Caco-2 (cell line): ENCODE results near the gene RFC4. TPM values are rescaled to one million over a fixed set of nuclear protein-coding genes. Genes with fewer than 3 reads are reported as not detected.

Experiments
- BruUV-seq: library from RNA; stranded (reverse); fragments of 400-500 nt; replicated peaks from 2 replicates; lab custom pipeline; 2021; lab: Mats Ljungman, UMichigan
- CTCF ChIA-PET: fragments of 300-600 bp; sonication (Branson Sonifier 250); formaldehyde crosslinking; loops from one replicate; lab custom pipeline; 2022; ENCODE audit warnings: antibody characterized with exemption; lab: Charles Lee
- POLR2A ChIA-PET: fragments of 300-600 bp; sonication (Branson Sonifier 250); formaldehyde crosslinking; loops from one replicate; lab custom pipeline; 2022; ENCODE audit warnings: antibody characterized with exemption; lab: Charles Lee
- DNase-seq, 2 experiments: peaks; one replicate each; pipeline versions ENCODE4 v3.0.0 to v3.0.0-alpha.2; 2020 to 2022
- H3K27me3 ChIP-seq: replicated peaks from 2 replicates; pipeline ENCODE4 v1.6.0; 2011; ENCODE audit warnings: low read length; ENCODE audit not compliant: control insufficient read depth, insufficient read depth
- H3K36me3 ChIP-seq: 2 replicates; pipeline ENCODE4 v1.5.1; 2011; ENCODE audit warnings: low read length; ENCODE audit not compliant: control insufficient read depth, insufficient read depth
- H3K4me1 ChIP-seq: fragments of 250-450 bp; sonication (Bioruptor Pico); 2 replicates; pipeline ENCODE4 v1.5.1; 2020; ENCODE audit warnings: mild to moderate bottlenecking
- H3K4me3 ChIP-seq: 2 replicates; pipeline ENCODE4 v1.5.1; 2011; ENCODE audit warnings: low read depth, mild to moderate bottlenecking, control low read depth, low read length
- H3K9me3 ChIP-seq: fragments of 250-450 bp; sonication (Bioruptor Pico); 2 replicates; pipeline ENCODE4 v1.5.1; 2020; ENCODE audit warnings: mild to moderate bottlenecking, moderate library complexity
- H3K27ac Mint-ChIP-seq: one replicate; pipeline ENCODE4 v1.8.0; 2022; ENCODE audit warnings: mixed read lengths; ENCODE audit not compliant: unreplicated experiment
- H3K27me3 Mint-ChIP-seq: one replicate; pipeline ENCODE4 v1.8.0; 2022; ENCODE audit warnings: mixed read lengths; ENCODE audit not compliant: insufficient read depth, unreplicated experiment
- H3K36me3 Mint-ChIP-seq: one replicate; pipeline ENCODE4 v1.8.0; 2022; ENCODE audit warnings: mild to moderate bottlenecking, mixed read lengths; ENCODE audit not compliant: insufficient read depth, unreplicated experiment
- H3K4me1 Mint-ChIP-seq: one replicate; pipeline ENCODE4 v1.8.0; 2022; ENCODE audit warnings: low read depth, mixed read lengths; ENCODE audit not compliant: unreplicated experiment
- H3K4me3 Mint-ChIP-seq: one replicate; pipeline ENCODE4 v1.8.0; 2022; ENCODE audit warnings: mild to moderate bottlenecking, moderate library complexity, mixed read lengths; ENCODE audit not compliant: unreplicated experiment
- H3K9me3 Mint-ChIP-seq: one replicate; pipeline ENCODE4 v1.8.0; 2022; ENCODE audit warnings: mixed read lengths; ENCODE audit not compliant: unreplicated experiment
- intact Hi-C: fragments of 100-400 bp; cut with micrococcal nuclease; formaldehyde crosslinking; loops from one replicate; pipeline ENCODE4 v1.10.0; 2022; ENCODE audit not compliant: unreplicated experiment
- total RNA-seq: library from RNA; stranded (reverse); gene quantifications from 2 replicates; pipeline ENCODE4 v1.2.3, GENCODE V29; 2022
- TF ChIP-seq, protein P1 (sequence below), 2 experiments: fragments of 200-600 bp in 1 of 2; IDR thresholded peaks; 1 replicate in 1 of 2; 2 replicates in 1 of 2; pipeline versions ENCODE4 v1.5.1 to v1.8.0; 2011 to 2022; ENCODE audit warnings: antibody characterized with exemption in 1 of 2, control low read depth in 1 of 2, inconsistent platforms in 1 of 2, low read depth in 1 of 2, low read length in 1 of 2, mild to moderate bottlenecking in 1 of 2, moderate library complexity in 1 of 2; ENCODE audit not compliant: insufficient read depth in 1 of 2, severe bottlenecking in 1 of 2, unreplicated experiment in 1 of 2

Gene RFC4
- total RNA-seq, 1 experiment from 2014 or later: 62.2 TPM

DNA sequence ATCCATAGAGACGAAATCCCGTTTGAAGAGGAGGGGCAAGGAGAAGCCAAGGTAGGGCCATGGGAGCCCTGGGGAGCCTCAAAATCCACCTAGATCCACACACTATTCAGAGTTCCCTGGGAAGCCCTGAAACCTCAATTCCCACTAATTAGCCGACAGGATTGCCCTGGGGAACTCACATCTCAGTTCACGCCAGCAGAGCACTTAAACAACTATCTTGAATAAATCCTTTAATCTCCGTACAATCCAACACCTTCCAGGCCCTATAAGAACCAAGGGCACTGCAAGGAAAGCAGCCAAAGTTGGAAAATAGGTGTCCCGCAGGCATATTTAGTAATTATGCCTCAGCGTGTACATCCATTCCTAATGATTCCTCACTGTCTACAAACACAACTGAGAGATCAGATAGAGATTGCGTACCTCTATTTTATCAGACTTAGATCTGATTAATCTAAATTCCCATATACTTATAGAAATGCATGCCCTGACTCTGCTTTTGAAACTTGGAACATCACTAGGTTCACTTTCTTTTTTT, 48.5 kb downstream of the RFC4 start:
- Mint-ChIP-seq H3K27me3 (no peaks in the 10 kb centered on the region), H3K9me3 (no peaks in the 10 kb centered on the region), H3K4me3 (no peak overlapping the region), H3K36me3 (no peaks in the 10 kb centered on the region), H3K27ac (no peak overlapping the region), H3K4me1 (peaks cover 13% of the 10 kb centered on the region)
- H3K9me3 ChIP-seq: no peaks in the 10 kb centered on the region
- no peak overlapping the region for H3K4me3 ChIP-seq
- no peaks in the 10 kb centered on the region for H3K27me3 ChIP-seq
- no peak for DNase-seq
- POLR2A ChIA-PET: no interaction called here
- CTCF ChIA-PET: no interaction called here
- H3K36me3 ChIP-seq: no peaks in the 10 kb centered on the region
- TF ChIP-seq, protein P1, sequence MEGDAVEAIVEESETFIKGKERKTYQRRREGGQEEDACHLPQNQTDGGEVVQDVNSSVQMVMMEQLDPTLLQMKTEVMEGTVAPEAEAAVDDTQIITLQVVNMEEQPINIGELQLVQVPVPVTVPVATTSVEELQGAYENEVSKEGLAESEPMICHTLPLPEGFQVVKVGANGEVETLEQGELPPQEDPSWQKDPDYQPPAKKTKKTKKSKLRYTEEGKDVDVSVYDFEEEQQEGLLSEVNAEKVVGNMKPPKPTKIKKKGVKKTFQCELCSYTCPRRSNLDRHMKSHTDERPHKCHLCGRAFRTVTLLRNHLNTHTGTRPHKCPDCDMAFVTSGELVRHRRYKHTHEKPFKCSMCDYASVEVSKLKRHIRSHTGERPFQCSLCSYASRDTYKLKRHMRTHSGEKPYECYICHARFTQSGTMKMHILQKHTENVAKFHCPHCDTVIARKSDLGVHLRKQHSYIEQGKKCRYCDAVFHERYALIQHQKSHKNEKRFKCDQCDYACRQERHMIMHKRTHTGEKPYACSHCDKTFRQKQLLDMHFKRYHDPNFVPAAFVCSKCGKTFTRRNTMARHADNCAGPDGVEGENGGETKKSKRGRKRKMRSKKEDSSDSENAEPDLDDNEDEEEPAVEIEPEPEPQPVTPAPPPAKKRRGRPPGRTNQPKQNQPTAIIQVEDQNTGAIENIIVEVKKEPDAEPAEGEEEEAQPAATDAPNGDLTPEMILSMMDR (IDR thresholded peaks at IDR 0.05; ENCODE audit: insufficient read depth in 1 of 2, low read depth in 1 of 2, low read length in 1 of 2, severe bottlenecking in 1 of 2, unreplicated experiment in 1 of 2): no peak
- peaks cover 19% of the 10 kb centered on the region for H3K4me1 ChIP-seq
- BruUV-seq: no TSS peak
- intact Hi-C loops: no loop called here

DNA sequence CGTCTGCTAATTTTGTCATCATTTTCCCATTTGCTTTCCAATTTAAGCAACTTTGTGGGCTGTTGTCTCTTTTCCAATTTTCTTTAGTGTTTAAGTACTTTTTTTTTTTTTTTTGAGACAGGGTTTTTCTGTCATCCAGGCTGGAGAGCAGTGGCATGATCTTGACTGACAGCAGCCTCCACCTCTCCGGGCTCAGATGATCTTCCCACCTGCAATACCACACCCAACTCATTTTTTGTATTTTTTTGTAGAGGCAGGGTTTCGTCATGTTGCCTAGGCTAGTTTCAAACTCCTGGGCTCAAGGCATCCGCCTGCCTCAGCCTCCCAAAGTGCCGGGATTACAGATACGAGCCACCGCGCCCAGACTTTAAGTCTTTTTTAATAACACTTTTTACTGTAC, 49.1 kb downstream of the RFC4 start:
- H3K27me3 Mint-ChIP-seq: no peaks in the 10 kb centered on the region
- no peak for DNase-seq
- CTCF ChIA-PET: interaction anchor here (0.7 kb wide), 1 partner anchor 160 kb away, joined by 3 read pairs; no protein-coding TSS in a partner anchor
- no TSS peak for BruUV-seq
- H3K4me1 Mint-ChIP-seq: peaks cover 13% of the 10 kb centered on the region
- Histone ChIP-seq H3K9me3 (no peaks in the 10 kb centered on the region), H3K36me3 (no peaks in the 10 kb centered on the region), H3K4me1 (peaks cover 19% of the 10 kb centered on the region), H3K4me3 (no peak overlapping the region), H3K27me3 (no peaks in the 10 kb centered on the region)
- H3K9me3 Mint-ChIP-seq: no peaks in the 10 kb centered on the region
- H3K36me3 Mint-ChIP-seq: no peaks in the 10 kb centered on the region
- POLR2A ChIA-PET: no interaction called here
- no peak overlapping the region for H3K27ac Mint-ChIP-seq
- intact Hi-C loops: no loop called here
- TF ChIP-seq, protein P1 (IDR thresholded peaks at IDR 0.05; ENCODE audit: insufficient read depth in 1 of 2, low read depth in 1 of 2, low read length in 1 of 2, severe bottlenecking in 1 of 2, unreplicated experiment in 1 of 2): no peak
- no peak overlapping the region for H3K4me3 Mint-ChIP-seq

DNA sequence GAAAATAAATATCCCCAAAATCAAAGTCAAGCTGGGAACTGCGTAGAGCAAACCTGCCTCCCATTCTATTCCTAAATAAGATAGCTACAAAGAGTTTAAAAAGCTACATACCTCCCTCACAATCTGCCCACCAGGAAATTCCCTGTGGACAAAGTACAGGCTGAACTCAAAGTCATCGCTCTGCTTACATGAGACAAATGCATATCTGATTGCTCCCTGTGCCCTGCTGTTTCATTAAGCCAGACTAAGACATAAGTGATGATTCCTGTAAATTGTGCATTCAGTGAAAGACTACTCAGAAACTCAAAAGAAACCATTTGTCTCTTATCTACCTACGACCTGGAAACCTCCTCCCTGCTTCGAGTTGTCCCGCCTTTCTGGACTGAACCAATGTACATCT, 51.4 kb downstream of the RFC4 start:
- intact Hi-C loops: no loop called here
- POLR2A ChIA-PET: interaction anchor here (0.7 kb wide), 1 partner anchor 185 kb away, joined by 3 read pairs; the partner anchor contains the start of gene DNAJB11

More for the DNA sequence above, 51.4 kb downstream of the RFC4 start:
- Mint-ChIP-seq H3K27ac (peak overlapping the region; percentile 36), H3K4me3 (no peak overlapping the region), H3K27me3 (no peaks in the 10 kb centered on the region), H3K36me3 (no peaks in the 10 kb centered on the region), H3K9me3 (no peaks in the 10 kb centered on the region), H3K4me1 (peaks cover 5% of the 10 kb centered on the region)
- CTCF ChIA-PET: no interaction called here
- Histone ChIP-seq H3K4me1 (peaks cover 10% of the 10 kb centered on the region), H3K36me3 (no peaks in the 10 kb centered on the region), H3K27me3 (no peaks in the 10 kb centered on the region), H3K4me3 (no peak overlapping the region), H3K9me3 (no peaks in the 10 kb centered on the region)
- DNase-seq: no peak
- no TSS peak for BruUV-seq
- TF ChIP-seq, protein P1 (IDR thresholded peaks at IDR 0.05; ENCODE audit: insufficient read depth in 1 of 2, low read depth in 1 of 2, low read length in 1 of 2, severe bottlenecking in 1 of 2, unreplicated experiment in 1 of 2): no peak
